Activated CD8-positive, alpha-beta T cell treated with anti-CD3 and anti-CD28 coated beads, Interleukin-2, amount 10 ng/mL, durations not matched to agents 7 days and 5 days (primary cell): ENCODE measurements around the gene SACS. TPM values are rescaled to one million over a fixed set of nuclear protein-coding genes. Genes with fewer than 3 reads are reported as not detected.
"Not testable (repeated sequence)": the region's sequence is repeated elsewhere in the genome, so short reads cannot be mapped to it uniquely, and the experiment has no call there.

Experiments
- ATAC-seq: fragments of 150-1000 bp; cut with Tn5 transposase; one replicate; pipeline ENCODE4 v1.10.0; 2021; ENCODE audit warnings: moderate library complexity
- CTCF ChIA-PET: fragments of 350-600 bp; sonication (Branson Sonifier 250); formaldehyde crosslinking; loops from one replicate; lab custom pipeline; 2021; ENCODE audit warnings: antibody characterized with exemption; lab: Charles Lee
- POLR2A ChIA-PET: fragments of 350-600 bp; sonication (Branson Sonifier 250); formaldehyde crosslinking; loops from one replicate; lab custom pipeline; 2021; ENCODE audit warnings: antibody characterized with exemption; lab: Charles Lee
- DNase-seq: peaks from one replicate; pipeline ENCODE4 v3.0.0-alpha.2; 2020
- H3K27ac Mint-ChIP-seq: one replicate; pipeline ENCODE4 v1.8.0; 2021; ENCODE audit warnings: mild to moderate bottlenecking, mixed read lengths
- H3K27me3 Mint-ChIP-seq: one replicate; pipeline ENCODE4 v1.8.0; 2021; ENCODE audit warnings: low read depth, mixed read lengths
- H3K36me3 Mint-ChIP-seq: one replicate; pipeline ENCODE4 v1.8.0; 2021; ENCODE audit warnings: low read depth, mixed read lengths
- H3K4me1 Mint-ChIP-seq: one replicate; pipeline ENCODE4 v1.8.0; 2021; ENCODE audit warnings: low read depth, mixed read lengths
- H3K4me3 Mint-ChIP-seq: one replicate; pipeline ENCODE4 v1.8.0; 2021; ENCODE audit warnings: mild to moderate bottlenecking, mixed read lengths
- H3K9me3 Mint-ChIP-seq: one replicate; pipeline ENCODE4 v1.8.0; 2022; ENCODE audit warnings: mixed read lengths; ENCODE audit not compliant: insufficient read depth
- total RNA-seq, 2 experiments: library from RNA; stranded (reverse); gene quantifications; one replicate each; pipeline ENCODE4 v1.2.3, GENCODE V29; 2021

SACS gene
- total RNA-seq, 2 experiments from 2014 or later, result 30.6 to 32.4 TPM

GRCh38 chr13:23321535-23322241 lies 111.8 kb downstream of the SACS start:
- Mint-ChIP-seq H3K4me1 (peaks cover 42% of the 10 kb centered on the region), H3K36me3 (no peaks in the 10 kb centered on the region), H3K27ac (peak overlapping the region; percentile 84), H3K9me3 (no peaks in the 10 kb centered on the region), H3K27me3 (peaks cover 6% of the 10 kb centered on the region), H3K4me3 (peak overlapping the region; percentile 74)
- ChIA-PET POLR2A (interaction anchor here (2.0 kb wide), 1 partner anchor 9 kb away, joined by 4 read pairs; no protein-coding TSS in a partner anchor), CTCF (interaction anchor here (0.5 to 1.3 kb wide), 4 partner anchors 8 to 165 kb away, joined by 3 read pairs; no protein-coding TSS in a partner anchor)
- ATAC-seq (peak; percentile 92), DNase-seq (peak; percentile 48)

DNA sequence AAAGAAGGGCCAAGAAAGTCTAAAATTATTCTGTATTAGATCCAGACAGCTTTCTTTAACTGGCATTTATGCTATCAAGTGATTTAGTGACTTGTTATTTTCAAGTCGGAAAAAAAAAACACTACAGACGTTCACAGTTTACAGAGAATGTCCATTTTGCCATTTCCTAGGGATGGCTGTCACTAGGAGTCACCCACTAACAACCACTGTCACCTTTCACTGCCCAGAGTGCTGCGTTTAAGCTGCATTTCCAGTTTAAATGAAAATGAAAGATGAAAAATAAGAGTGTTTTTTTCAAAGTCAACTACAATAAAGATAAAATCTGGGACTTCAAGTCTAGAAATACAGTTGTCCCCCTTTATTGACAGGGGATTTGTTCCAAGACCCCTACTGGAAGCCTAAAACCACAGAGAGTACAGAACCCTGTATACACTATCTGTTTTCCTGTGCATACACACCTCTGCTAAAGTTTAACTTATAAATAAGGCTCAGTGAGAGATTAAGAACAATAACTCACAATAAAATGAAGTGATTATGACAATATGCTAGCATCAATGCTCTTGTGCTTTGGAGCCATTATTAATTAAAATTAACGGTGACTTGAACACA lies 112.5 kb downstream of the SACS start:
- Mint-ChIP-seq H3K27ac (peak overlapping the region; percentile 84), H3K4me1 (peaks cover 42% of the 10 kb centered on the region), H3K4me3 (peak overlapping the region; percentile 74), H3K9me3 (no peaks in the 10 kb centered on the region), H3K27me3 (peaks cover 6% of the 10 kb centered on the region), H3K36me3 (no peaks in the 10 kb centered on the region)
- peak; percentile 38 for ATAC-seq
- CTCF ChIA-PET, result interaction anchor here (0.5 to 1.1 kb wide), 2 partner anchors 26 to 165 kb away, joined by 3 read pairs; no protein-coding TSS in a partner anchor
- DNase-seq, result no peak
- POLR2A ChIA-PET, result interaction anchor here (2.0 kb wide), 1 partner anchor 9 kb away, joined by 4 read pairs; no protein-coding TSS in a partner anchor

DNA sequence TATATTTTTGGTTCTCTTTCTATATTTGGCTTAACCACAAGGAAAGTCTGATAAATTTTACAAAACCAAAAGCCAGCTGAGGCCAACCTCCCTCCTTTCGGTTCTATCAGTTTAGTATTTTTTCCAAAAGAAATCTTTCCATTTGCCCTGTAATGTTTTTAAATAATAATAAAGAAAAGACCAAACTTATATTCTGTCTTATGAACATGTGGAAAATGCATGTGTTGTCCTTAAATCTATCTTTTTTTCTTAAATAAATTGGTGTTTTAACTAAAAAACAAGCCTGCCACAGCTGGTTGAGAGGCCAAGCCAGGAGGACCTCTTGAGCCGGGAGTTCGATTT lies 113.6 kb downstream of the SACS start:
- Mint-ChIP-seq H3K4me3 (no peak overlapping the region), H3K36me3 (no peaks in the 10 kb centered on the region), H3K4me1 (peaks cover 38% of the 10 kb centered on the region), H3K9me3 (no peaks in the 10 kb centered on the region), H3K27me3 (peaks cover 6% of the 10 kb centered on the region), H3K27ac (no peak overlapping the region)
- DNase-seq (no peak), ATAC-seq (no peak)
- POLR2A ChIA-PET, result no interaction called here
- CTCF ChIA-PET, result no interaction called here

GRCh38 chr13:23314837-23315236 lies 118.7 kb downstream of the SACS start:
- ATAC-seq, POLR2A ChIA-PET, CTCF ChIA-PET, H3K27ac Mint-ChIP-seq, DNase-seq, H3K36me3 Mint-ChIP-seq, H3K4me1 Mint-ChIP-seq, H3K4me3 Mint-ChIP-seq, H3K9me3 Mint-ChIP-seq: not testable (repeated sequence)
- H3K27me3 Mint-ChIP-seq, result peaks cover 15% of the 10 kb centered on the region

- no peak overlapping the region for H3K4me3 Mint-ChIP-seq
- peaks cover 7% of the 10 kb centered on the region for H3K27me3 Mint-ChIP-seq
- no peaks in the 10 kb centered on the region for H3K9me3 Mint-ChIP-seq
- H3K27ac Mint-ChIP-seq, result no peak overlapping the region
- no peaks in the 10 kb centered on the region for H3K36me3 Mint-ChIP-seq
- DNase-seq (no peak), ATAC-seq (no peak)
- CTCF ChIA-PET, result no interaction called here
- no peaks in the 10 kb centered on the region for H3K4me1 Mint-ChIP-seq
- POLR2A ChIA-PET, result no interaction called here
Measured at GRCh38 chr13:23292586-23292985, 140.9 kb downstream of the SACS start.

- no peak overlapping the region for H3K4me3 Mint-ChIP-seq
- no peak for ATAC-seq
- ChIA-PET POLR2A (no interaction called here), CTCF (no interaction called here)
- H3K27me3 Mint-ChIP-seq, result peaks cover 2% of the 10 kb centered on the region
- H3K9me3 Mint-ChIP-seq, result no peaks in the 10 kb centered on the region
- H3K4me1 Mint-ChIP-seq, result no peaks in the 10 kb centered on the region
- no peak for DNase-seq
- no peak overlapping the region for H3K27ac Mint-ChIP-seq
- no peaks in the 10 kb centered on the region for H3K36me3 Mint-ChIP-seq
Measured at GRCh38 chr13:23289917-23290357, 143.6 kb downstream of the SACS start.

DNA sequence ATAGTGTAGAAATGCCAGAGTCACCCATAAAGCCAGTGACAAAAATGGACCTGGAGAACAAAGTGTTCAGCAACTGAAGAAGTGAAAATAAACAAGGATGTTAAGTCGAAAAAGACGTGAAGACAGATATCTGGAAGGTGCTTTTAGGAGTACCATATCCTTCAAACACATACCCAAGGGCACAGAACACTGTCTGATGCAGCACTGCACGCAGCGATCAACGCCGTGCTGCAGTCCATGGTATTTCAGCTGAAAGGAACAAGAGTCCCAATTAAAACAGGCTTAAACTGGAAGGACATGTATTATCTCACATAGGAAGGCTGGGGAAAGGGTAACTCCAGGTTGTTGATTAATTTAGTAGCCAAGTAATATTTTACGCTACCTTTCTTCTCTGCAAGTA lies 144.5 kb downstream of the SACS start:
- CTCF ChIA-PET, result no interaction called here

GRCh38 chr13:23288564-23288963 lies 144.9 kb downstream of the SACS start:
- DNase-seq (no peak), ATAC-seq (no peak)
- ChIA-PET POLR2A (no interaction called here), CTCF (no interaction called here)
- Mint-ChIP-seq H3K27ac (no peak overlapping the region), H3K36me3 (no peaks in the 10 kb centered on the region), H3K9me3 (no peaks in the 10 kb centered on the region), H3K27me3 (peaks cover 4% of the 10 kb centered on the region), H3K4me1 (no peaks in the 10 kb centered on the region), H3K4me3 (no peak overlapping the region)

More for the DNA sequence above, 144.5 kb downstream of the SACS start:
- Mint-ChIP-seq H3K4me3 (no peak overlapping the region), H3K27ac (no peak overlapping the region), H3K27me3 (peaks cover 4% of the 10 kb centered on the region), H3K4me1 (no peaks in the 10 kb centered on the region), H3K36me3 (no peaks in the 10 kb centered on the region), H3K9me3 (no peaks in the 10 kb centered on the region)
- no peak for DNase-seq
- no peak for ATAC-seq
- POLR2A ChIA-PET, result no interaction called here

DNA sequence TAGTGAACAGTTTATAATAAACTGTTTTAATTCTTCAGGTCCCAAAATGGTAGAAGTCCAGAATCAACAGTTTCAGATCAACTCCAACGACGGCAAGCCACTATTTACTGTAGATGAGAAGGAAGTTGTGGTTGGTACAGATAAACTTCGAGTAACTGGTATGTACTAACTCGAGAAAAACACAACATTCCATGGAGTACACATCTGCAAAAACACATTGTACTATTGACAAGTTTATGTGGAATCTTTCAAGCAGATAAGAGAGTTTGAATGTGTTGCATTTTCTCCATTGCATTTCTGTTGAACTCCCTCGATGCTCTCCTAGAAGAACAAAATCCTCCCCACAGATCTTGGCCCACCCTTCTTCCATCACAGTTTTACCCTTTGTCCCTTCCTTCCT lies 154.2 kb downstream of the SACS start:
- ATAC-seq (no peak), DNase-seq (no peak)
- Mint-ChIP-seq H3K27ac (no peak overlapping the region), H3K4me3 (no peak overlapping the region), H3K36me3 (no peaks in the 10 kb centered on the region), H3K9me3 (no peaks in the 10 kb centered on the region), H3K27me3 (peaks cover 2% of the 10 kb centered on the region), H3K4me1 (no peaks in the 10 kb centered on the region)
- POLR2A ChIA-PET, result no interaction called here
- CTCF ChIA-PET, result no interaction called here

Other genes with a start within 250 kb of the SACS start
- under 1 TPM in 1 of 2 experiments, not detected in 1; 0.11 TPM for gene TNFRSF19, start 136.7 kb upstream of the SACS start, total RNA-seq